Activated CD8-positive, alpha-beta T cell treated with anti-CD3 and anti-CD28 coated beads for 36 hours (primary cell): ENCODE results near the gene TMEM214. TPM values are rescaled to one million over a fixed set of nuclear protein-coding genes. Genes with fewer than 3 reads are reported as not detected.

ENCODE experiments used
- ATAC-seq: fragments of 200-7000 bp; cut with Tn5 transposase; one replicate; pipeline ENCODE4 v1.10.0; 2021; ENCODE audit warnings: mild to moderate bottlenecking, moderate library complexity
- CTCF ChIA-PET: fragments of 350-600 bp; sonication (Branson Sonifier 250); formaldehyde crosslinking; loops from one replicate; lab custom pipeline; 2021; ENCODE audit warnings: antibody characterized with exemption; lab: Charles Lee
- POLR2A ChIA-PET: fragments of 350-600 bp; sonication (Branson Sonifier 250); formaldehyde crosslinking; loops from one replicate; lab custom pipeline; 2021; ENCODE audit warnings: antibody characterized with exemption; lab: Charles Lee
- DNase-seq: peaks from one replicate; pipeline ENCODE4 v3.0.0-alpha.2; 2020
- H3K27ac Mint-ChIP-seq: one replicate; pipeline ENCODE4 v1.8.0; 2021; ENCODE audit warnings: mild to moderate bottlenecking, mixed read lengths
- H3K27me3 Mint-ChIP-seq: one replicate; pipeline ENCODE4 v1.8.0; 2021; ENCODE audit warnings: mixed read lengths
- H3K36me3 Mint-ChIP-seq: one replicate; pipeline ENCODE4 v1.8.0; 2021; ENCODE audit warnings: low read depth, mixed read lengths
- H3K4me1 Mint-ChIP-seq: one replicate; pipeline ENCODE4 v1.8.0; 2021; ENCODE audit warnings: low read depth, mixed read lengths
- H3K4me3 Mint-ChIP-seq: one replicate; pipeline ENCODE4 v1.8.0; 2021; ENCODE audit warnings: mild to moderate bottlenecking, moderate library complexity, mixed read lengths
- H3K9me3 Mint-ChIP-seq: one replicate; pipeline ENCODE4 v1.8.0; 2021; ENCODE audit warnings: mixed read lengths
- CTCF ChIP-seq: fragments of 200-600 bp; IDR thresholded peaks from one replicate; pipeline ENCODE4 v1.8.0; 2022; ENCODE audit warnings: antibody characterized with exemption, mild to moderate bottlenecking
- intact Hi-C: fragments of 100-400 bp; cut with micrococcal nuclease; formaldehyde crosslinking; loops from one replicate; pipeline ENCODE4 v1.10.0; 2022
- total RNA-seq, 2 experiments: library from RNA; stranded (reverse); gene quantifications; one replicate each; pipeline ENCODE4 v1.2.3, GENCODE V29; 2021

The TMEM214 gene
- 10 to 100 TPM; 54.1 to 58.9 TPM for total RNA-seq

GRCh38 chr2:27032495-27033252 lies at the start of gene TMEM214:
Gene TMEM214, plus strand, starts transcription at chr2:27032965. Its CDS starts 51 bp downstream, at chr2:27033016.
- H3K27ac Mint-ChIP-seq = peak within 1 kb of the TSS; percentile 88

GRCh38 chr2:26983746-26984145 lies 49.0 kb upstream of the TMEM214 start:
- no peak overlapping the region for H3K27ac Mint-ChIP-seq
- H3K9me3 Mint-ChIP-seq = no peaks in the 10 kb centered on the region
- no peak for ATAC-seq
- ChIA-PET POLR2A (no interaction called here), CTCF (interaction anchor here (0.6 to 3.1 kb wide), 8 partner anchors 9 to 979 kb away, joined by 3 to 21 read pairs (median 3); no protein-coding TSS in a partner anchor)
- no peak for DNase-seq
- H3K27me3 Mint-ChIP-seq = no peaks in the 10 kb centered on the region
- intact Hi-C loops = loop anchor here (5.0 kb wide), 1 partner anchor 34 kb away; no protein-coding TSS in a partner anchor
- H3K36me3 Mint-ChIP-seq = no peaks in the 10 kb centered on the region
- H3K4me1 Mint-ChIP-seq = no peaks in the 10 kb centered on the region
- no peak overlapping the region for H3K4me3 Mint-ChIP-seq
- no peak for TF ChIP-seq CTCF

More at GRCh38 chr2:27032495-27033252, at the start of gene TMEM214:
- ATAC-seq (peak; percentile 95), DNase-seq (peak; percentile 85)
- H3K9me3 Mint-ChIP-seq = no peaks in the 10 kb centered on the region
- H3K4me3 Mint-ChIP-seq = peak within 1 kb of the TSS; percentile 94
- H3K36me3 Mint-ChIP-seq = peaks cover 40% of the 10 kb centered on the region
- intact Hi-C loops = no loop called here
- TF ChIP-seq CTCF = no peak
- no peaks in the 10 kb centered on the region for H3K27me3 Mint-ChIP-seq
- POLR2A ChIA-PET = interaction anchor here (1.0 to 3.9 kb wide), 6 partner anchors 10 to 55 kb away, joined by 3 to 23 read pairs (median 4); partner anchors contain the start of gene AGBL5
- CTCF ChIA-PET = interaction anchor here (0.8 to 2.2 kb wide), 5 partner anchors 18 to 247 kb away, joined by 3 to 8 read pairs (median 5); partner anchors contain the start of gene AGBL5
- peaks cover 33% of the 10 kb centered on the region for H3K4me1 Mint-ChIP-seq

GRCh38 chr2:26985807-26986206 lies 47.0 kb upstream of the TMEM214 start:
- H3K27ac Mint-ChIP-seq = no peak overlapping the region
- intact Hi-C loops = no loop called here
- H3K9me3 Mint-ChIP-seq = no peaks in the 10 kb centered on the region
- DNase-seq (no peak), ATAC-seq (no peak)
- no peak for TF ChIP-seq CTCF
- no peaks in the 10 kb centered on the region for H3K36me3 Mint-ChIP-seq
- no peaks in the 10 kb centered on the region for H3K4me1 Mint-ChIP-seq
- H3K27me3 Mint-ChIP-seq = no peaks in the 10 kb centered on the region
- H3K4me3 Mint-ChIP-seq = no peak overlapping the region
- ChIA-PET CTCF (interaction anchor here (1.3 to 3.1 kb wide), 2 partner anchors 8 to 25 kb away, joined by 4 to 21 read pairs; no protein-coding TSS in a partner anchor), POLR2A (no interaction called here)

GRCh38 chr2:26986576-26986975 lies 46.2 kb upstream of the TMEM214 start:
- no peaks in the 10 kb centered on the region for H3K27me3 Mint-ChIP-seq
- no peaks in the 10 kb centered on the region for H3K9me3 Mint-ChIP-seq
- intact Hi-C loops = no loop called here
- no peaks in the 10 kb centered on the region for H3K4me1 Mint-ChIP-seq
- ChIA-PET CTCF (interaction anchor here (1.3 to 5.1 kb wide), 3 partner anchors 9 to 30 kb away, joined by 4 to 18 read pairs (median 6); no protein-coding TSS in a partner anchor), POLR2A (interaction anchor here (1.5 kb wide), 1 partner anchor 9 kb away, joined by 3 read pairs; no protein-coding TSS in a partner anchor)
- no peak for TF ChIP-seq CTCF
- H3K36me3 Mint-ChIP-seq = no peaks in the 10 kb centered on the region
- DNase-seq = no peak
- no peak for ATAC-seq
- H3K4me3 Mint-ChIP-seq = no peak overlapping the region
- no peak overlapping the region for H3K27ac Mint-ChIP-seq
